ENCODE results near the gene INSC.

The INSC gene

DNA sequence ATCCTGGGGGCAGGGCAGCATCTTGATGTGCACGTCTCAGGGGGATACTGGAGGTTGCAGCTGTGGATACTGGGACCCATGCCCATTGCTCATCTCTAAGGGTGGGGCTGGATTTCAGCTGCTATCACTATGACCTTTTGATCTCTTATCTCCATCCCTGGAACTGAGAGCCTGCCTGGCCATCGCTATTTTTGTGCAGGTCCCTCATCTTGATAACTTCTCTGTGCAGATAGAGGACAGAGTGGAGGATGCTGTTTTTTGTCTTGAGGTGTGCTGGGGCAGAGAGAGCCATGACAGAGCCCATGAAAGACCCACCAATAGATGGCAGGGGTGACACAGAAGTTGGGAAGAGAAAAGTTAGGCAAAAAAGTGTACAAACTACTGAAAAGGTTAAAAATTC is 5.1 kb upstream of the INSC start:
- DNase-seq (ENCODE audit: low read depth in 2 of 2) = no peak

DNA sequence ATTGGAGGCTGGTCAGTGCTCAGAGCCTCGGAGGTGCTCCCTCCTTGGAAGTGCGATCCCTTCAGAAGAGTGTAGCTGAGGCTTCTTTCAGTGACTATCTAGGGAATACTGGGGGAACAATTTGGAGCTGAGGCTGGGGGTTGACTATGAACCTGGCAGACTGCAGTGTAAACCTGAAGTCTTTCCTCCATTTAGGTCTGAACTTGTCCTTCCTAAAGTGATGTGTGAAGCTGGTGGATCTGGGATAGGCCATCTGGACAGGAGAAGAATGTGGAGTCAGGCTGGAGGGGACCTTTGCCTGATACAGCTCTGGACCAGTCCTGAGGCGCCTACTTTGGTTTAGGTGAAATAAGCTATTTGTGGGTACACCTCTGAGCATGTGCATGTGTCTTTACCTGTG is 3.5 kb upstream of the INSC start:
- DNase-seq (ENCODE audit: low read depth in 2 of 2) = no peak

DNA sequence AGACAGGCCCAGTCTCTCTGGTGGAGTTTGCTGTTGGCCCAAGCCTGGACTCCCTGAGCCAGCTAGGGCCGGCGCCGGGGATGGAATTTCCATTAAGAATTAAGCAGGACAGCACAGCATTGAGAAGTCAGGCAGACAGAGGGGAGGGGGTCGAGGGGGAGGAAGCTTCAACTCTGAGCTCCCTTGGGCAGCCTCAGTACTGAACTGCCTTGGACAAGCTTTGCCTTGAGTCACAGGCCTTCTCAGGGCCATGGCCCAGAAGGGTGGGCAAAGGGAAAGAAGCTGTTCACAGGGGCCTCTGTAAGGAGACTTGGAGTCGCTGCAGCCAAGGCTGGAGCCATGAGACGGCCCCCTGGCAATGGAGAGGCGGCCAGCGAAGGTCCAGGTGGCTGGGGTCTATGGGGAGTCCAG is 2.6 kb upstream of the INSC start:
- no peak for DNase-seq (ENCODE audit: low read depth in 2 of 2)

DNA sequence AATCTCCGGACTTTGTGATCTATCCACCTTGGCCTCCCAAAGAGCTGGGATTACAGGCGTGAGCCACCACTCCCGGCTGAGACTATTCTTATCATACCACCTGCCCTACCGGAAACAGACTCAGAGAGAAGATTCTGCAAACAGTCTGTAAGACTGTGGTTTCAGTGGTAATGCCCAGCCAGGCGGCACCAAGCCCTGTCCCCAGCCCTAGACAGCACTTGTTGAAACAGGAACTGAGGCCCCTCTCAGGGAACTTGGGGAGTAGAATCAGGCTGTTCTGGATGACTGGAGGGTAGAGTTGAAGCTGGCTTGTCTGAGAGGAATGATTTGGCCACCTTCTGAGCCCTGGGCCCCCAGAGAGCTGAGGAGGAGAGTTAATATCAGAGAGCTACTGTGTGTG is 1.3 kb upstream of the INSC start:
- no peak for DNase-seq (ENCODE audit: low read depth in 2 of 2)

DNA sequence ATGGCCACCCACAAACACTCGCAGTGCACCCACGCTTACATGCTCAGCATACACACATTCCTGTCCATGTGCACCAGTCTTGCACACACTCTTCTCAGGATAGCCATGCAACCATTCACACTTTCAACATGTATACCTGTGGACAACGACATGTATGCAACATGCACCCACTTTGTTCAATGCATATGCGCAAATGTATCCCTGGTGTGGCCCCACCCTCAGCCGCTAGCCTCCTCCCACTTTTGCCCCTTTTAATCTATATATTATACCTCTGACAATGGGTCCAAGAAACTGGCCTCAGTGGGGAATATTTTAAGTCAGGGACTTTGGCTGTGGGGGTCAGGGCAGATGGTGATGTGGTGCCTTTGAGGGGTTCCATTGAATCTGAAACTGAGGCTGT is 963 bp downstream of the INSC start:
- no peak for DNase-seq (ENCODE audit: low read depth in 2 of 2)

DNA sequence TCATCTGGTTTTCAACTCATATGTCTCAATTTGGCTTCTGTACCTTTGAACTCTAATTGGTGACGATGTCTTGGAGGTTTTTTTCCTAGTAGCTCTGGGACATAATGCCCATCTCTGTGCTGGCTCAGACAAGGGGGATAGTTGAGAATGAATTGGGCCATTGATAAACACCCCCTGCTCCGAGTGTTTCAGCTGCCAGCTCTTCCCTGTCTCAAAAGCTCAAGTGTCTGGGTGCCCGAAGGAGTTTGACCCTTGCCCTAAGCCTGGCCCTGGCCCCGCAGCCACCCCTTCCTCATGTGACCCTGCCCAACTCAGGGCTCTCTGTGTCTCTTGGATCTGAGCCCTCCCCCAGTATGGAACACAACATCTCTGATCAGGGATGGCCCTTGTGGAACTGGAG is 3.0 kb downstream of the INSC start:
- no peak for DNase-seq (ENCODE audit: low read depth in 2 of 2)

DNA sequence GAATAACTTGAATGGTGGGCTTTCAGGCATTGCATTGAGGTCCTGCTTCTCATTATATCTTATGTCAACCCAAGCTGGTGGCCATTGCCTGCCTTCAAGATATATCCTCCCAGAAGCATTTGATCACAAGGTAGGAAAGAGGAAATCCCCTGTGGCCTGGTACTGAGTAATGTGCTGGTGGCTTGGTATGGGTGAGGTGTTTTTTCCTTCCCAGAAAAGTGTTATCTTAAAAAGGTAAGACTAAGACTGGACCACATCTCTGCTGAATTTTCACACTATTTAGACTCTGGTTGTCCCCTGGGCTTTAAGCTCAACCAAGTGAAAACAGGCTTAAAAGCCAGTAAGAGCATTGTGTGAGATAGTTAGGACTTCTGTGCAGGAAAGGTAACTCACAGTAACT is 3.7 kb downstream of the INSC start:
- no peak for DNase-seq (ENCODE audit: low read depth in 2 of 2)

DNA sequence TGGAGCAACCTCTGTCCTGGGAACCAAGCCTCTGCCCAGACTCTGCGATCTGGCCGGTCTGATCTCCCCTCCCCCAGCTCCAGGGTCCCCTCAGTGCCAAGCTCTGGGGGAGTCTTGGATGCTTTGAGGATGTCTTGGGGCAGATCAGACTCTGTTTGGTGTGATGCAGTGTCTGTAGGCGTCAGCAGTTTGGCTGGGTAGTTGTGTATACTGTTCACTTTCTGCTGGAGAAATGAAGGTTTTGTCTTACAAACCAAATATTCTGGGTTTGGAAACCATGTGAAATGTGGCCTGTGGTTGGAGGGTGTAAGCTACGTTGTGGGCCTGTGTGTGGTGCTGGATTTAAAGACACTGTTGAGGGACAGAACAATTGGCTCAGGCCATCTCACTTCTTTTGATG is 4.6 kb downstream of the INSC start:
- no peak for DNase-seq (ENCODE audit: low read depth in 2 of 2)

DNA sequence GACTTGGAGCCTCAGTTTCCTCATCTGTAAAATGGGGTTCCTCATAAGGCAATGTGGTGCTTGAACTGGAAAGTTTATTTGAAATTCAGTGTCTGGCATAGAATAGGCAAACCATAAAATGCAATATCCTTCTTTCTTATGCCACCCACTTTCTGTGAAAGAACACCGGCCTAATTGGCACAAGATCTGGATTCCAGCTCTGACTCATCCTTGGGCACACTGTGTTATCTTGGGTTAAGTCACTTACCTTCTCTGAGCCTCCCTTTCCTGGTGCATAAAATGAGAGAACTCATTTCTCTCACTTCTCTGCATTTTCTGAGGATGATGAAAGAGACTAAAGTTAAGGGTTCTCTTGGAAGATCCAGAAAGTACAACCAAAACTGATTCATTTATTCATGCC is 5.1 kb downstream of the INSC start:
- no peak for DNase-seq (ENCODE audit: low read depth in 2 of 2)

DNA sequence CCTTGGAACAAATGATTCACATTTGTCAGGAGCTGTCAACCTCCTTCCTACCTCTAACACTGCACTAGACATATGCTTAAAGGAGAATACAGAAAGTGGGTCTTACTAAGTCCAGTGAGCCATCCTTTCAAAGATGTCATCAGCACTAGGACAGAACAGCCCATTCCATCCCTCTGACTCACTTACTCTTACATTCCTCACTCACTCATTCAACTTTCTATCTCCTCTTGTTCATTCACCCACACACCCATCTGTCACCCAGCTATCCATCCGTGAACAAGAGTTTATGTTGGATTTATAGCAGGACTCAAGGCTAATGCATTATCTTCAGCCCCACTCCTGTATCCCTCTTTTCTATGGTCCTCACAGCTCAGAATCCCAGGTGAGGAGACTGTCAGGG is 9.1 kb downstream of the INSC start:
- DNase-seq (ENCODE audit: low read depth in 2 of 2) = peak; percentile 30 to 40

DNA sequence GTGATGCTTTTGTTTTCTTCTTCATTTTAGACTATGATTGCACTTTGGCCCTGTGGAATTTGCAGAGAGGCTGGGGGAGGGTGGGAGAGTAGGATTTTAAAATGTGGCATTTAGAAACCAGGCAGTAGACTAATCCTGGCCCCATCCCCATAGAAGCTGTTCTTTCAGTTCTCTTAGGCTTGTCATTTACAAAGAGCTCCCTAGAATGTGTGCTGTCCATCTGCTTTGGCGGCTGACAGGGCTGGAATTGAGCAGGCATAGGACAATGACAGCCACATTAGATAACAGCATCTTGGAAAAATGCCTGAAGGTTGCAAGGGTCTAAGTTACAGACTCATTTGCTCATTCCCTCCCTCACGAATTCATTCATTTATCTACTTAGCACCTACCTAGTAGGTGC is 9.8 kb downstream of the INSC start:
- no peak for DNase-seq (ENCODE audit: low read depth in 2 of 2)

DNA sequence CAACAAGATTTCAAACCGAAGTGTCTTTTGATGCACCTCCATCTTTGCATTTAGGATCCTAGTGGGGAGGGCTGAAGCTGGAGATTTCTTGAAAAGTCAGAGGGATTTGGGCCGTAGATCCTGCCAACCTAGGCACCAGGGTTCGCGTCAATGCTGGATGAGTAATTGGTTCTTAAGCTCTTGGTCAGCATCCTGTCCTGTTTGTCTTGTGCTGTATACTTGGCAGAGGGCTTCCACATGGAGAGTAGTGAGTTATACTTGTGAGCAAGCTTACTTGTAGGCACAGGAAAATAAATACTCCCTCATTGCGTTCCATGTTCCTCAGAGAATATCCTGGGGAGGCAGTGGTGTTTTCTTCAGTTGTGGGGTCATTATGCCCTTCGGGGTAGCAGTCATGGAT is 12.6 kb downstream of the INSC start:
- DNase-seq (ENCODE audit: low read depth in 2 of 2) = no peak

DNA sequence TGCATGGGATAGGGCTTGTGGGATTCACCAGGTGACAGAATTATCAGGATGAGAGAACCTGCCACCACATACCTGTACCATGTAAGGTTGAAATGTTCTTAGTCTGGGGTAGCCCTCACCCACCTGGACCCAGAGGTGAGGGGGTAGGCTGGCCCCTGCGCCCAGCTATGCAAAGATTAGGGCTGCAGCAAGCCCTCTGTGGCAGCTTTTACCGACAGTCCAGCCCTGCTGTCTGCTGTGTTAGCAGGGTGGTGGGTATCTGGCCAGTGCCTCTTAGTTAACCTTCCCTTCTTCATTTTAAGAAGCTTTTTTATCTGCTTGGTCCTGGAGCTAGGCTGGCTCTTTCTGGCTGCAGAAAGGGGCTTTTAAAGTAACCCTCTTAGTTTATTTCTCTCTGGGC is 13.9 kb downstream of the INSC start:
- DNase-seq (ENCODE audit: low read depth in 2 of 2) = no peak

DNA sequence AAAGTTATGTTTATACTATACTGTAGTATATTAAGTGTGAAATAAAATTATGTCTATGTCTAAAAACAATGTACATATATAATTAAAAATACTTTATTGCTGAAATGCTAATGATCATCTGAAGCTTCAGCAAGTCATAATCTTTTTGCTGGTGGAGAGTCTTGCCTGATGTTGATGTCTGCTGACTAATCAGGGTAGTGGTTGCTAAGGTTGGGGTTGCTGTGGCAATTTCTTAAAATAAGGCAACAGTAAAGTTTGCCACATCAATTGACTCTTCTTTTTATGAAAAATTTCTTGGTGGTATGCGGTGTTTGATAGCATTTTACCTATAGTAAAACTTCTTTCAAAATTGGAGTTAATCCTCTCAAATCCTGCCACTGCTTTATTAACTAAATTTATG is 21.4 kb downstream of the INSC start:
- no peak for DNase-seq (ENCODE audit: low read depth in 2 of 2)

DNA sequence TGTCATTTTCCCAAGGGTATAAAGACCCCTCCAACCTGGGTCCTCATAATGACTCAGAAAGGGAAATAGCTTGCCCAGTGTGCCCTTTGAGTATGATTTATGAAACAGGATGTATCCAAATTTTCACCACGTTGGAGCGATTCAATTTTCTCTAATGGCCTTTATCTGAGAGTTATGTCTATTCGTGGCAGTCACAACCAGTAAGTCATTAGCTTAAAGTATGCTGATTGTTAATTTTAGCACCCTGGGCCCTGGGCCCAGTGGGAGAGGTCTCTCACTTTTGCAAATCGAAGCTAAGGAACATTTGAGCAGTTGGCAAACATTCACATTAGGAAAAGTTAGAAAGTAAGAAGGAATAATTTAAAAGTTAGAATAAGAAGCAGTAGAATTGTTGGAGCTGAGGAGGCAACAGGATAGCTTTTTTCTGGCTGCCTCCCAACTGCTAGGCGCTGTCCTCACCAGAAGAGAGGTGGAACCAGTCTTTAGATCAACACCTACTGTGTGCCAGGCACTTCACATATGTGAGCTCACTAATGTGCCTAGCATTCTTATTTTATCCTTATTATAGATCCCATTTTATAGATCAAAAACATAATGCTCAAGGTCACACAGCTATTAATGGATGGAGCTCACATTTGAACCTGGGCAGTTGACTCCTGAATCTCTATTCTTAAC is 24.5 kb downstream of the INSC start:
- no peak for DNase-seq (ENCODE audit: low read depth in 2 of 2)

DNA sequence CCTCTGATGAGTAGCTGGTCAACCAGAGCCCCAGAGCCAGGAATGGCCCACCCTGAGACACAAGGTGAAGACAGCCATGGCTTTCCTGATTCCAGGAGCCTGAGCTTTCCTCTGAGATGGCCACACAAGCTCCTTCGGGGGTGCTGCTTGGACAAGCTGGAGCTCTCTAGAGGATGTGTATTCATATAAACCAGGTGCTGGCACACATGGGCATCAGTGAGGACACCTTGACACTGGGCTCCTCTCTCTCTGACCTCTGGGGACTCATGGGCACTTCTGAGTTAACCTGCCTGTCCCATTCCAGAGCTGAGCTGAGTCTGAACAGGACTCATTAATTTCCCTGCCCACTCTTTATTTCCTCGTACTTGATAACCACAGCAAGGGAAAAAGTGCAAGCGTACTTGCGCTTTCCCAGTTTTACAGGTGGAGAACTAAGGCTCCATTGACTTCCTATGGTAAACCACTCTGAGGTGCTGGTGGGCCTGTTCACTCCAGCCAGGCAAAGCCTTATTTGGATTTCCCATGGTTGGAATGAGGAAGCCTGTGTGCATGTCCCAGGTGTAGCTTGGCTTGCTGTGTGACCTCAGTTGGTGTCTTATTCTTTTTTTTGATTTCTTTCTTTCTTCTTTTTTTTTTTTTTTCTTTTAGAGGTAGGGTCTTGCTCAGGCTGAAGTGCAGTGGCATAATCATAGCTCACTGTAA is 25.4 kb downstream of the INSC start:
- no peak for DNase-seq (ENCODE audit: low read depth in 2 of 2)

DNA sequence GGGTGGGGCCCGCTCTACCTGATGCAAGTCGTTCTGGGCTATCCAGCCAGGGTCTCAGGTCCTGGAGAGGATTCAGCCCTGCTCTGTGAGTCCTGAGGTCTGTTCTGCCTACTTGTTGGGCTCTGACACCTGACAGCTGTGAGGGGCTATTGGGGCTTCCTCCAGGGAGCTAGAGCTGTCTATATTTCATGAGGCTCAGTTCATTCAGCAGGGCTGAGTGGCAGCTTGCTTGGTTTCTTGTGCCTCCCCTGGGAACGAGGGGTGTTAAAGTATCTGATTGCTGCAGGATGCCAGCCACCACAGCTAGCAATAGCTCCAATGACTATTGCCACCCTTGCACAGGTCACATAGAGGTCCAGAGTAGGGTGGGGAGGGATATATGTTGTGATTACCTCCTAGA is 26.7 kb downstream of the INSC start:
- no peak for DNase-seq (ENCODE audit: low read depth in 2 of 2)

DNA sequence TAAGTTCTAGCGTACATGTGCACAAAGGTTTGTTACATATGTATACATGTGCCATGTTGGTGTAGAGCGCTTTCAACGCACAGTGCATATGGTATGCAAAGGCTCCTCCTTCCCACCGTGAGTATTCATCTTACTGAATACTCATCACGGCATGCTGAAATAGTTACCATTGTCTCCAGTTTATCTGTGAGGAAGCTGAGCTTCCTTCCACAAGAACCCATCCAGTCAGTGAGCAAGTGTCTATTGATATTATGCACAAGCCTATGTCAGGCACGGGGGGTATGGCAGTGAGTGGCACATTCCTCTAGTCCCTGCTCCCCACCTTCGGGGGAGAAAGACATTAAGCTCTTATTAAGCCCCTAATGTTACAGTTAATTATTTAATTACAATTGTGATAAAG is 28.1 kb downstream of the INSC start:
- DNase-seq (ENCODE audit: low read depth in 2 of 2) = no peak

DNA sequence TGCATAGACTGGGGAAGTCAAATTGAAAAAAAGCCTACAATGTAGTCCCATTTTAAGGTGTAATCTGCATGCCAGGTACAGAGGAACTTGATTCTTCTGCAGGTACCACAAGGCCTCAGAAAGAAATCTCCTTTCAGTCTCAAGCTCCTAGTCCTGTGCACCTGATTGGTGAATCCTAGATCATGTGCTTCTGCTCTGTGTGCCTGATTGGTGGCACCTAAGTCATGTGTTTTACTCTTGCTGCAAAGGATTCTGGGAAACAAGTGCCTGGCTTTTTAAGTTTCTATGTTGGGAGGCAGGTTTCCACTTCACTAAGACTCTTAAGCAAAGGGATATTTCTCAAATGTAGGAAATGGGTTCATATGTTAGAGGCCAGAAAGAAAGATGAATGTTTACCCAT is 29.1 kb downstream of the INSC start:
- DNase-seq (ENCODE audit: low read depth in 2 of 2) = no peak

DNA sequence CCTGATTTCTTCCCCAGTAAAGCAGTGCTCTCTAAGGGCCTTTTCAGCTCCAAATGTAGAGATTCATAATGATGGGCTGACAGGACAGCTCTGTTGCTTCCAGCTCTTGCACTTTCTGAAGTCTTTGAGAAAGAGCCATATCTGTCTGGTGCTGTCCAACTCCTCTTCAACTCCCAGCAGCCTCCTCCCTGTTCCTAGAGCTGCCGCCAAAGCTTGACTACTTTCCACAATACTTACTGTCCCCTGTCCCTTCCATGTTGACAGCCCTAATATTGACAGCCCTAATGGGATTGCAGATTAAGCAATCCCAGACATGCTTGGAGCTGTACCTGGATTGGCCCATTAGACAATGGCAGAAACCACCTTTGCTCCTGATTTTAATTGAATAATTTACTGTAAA is 29.6 kb downstream of the INSC start:
- no peak for DNase-seq (ENCODE audit: low read depth in 2 of 2)

DNA sequence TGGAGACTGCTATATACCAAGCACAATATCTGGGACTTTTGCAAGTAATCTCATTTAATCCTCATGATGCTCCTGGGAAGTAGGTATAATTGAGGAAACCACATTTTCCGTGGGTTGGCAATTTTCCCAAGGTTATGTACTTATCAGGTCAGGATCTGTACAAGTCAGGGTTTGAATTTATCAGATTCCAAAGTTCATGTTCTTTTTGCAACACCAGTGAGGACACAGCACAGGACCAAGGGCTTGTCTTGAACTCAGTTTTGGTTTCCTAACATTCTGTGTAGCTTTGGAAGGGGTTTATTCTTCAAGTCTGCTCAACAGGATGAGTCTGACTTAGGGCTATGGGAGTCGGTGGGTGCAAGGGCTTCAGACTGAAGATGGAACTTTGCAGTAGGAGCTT is 30.4 kb downstream of the INSC start:
- no peak for DNase-seq (ENCODE audit: low read depth in 2 of 2)

DNA sequence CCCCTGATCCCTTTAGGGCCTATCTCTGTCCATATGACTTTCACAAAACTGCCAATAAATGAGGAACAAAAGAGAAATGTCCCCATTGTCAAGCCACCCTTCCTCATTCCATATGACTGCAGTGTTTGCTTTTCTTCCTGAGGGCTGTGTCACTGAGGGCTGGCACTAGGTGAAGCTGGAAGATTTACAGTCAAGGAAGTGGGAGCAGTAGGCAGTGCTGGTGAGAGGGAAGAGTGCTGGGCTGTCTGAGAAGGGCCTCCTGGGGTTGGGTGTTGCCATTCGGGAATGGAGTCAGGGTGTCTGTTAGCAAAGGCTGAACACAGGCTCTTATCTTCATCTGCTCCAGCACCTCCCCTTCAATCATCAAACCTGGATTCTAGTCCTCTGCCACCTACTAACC is 30.9 kb downstream of the INSC start:
- DNase-seq (ENCODE audit: low read depth in 2 of 2) = no peak

DNA sequence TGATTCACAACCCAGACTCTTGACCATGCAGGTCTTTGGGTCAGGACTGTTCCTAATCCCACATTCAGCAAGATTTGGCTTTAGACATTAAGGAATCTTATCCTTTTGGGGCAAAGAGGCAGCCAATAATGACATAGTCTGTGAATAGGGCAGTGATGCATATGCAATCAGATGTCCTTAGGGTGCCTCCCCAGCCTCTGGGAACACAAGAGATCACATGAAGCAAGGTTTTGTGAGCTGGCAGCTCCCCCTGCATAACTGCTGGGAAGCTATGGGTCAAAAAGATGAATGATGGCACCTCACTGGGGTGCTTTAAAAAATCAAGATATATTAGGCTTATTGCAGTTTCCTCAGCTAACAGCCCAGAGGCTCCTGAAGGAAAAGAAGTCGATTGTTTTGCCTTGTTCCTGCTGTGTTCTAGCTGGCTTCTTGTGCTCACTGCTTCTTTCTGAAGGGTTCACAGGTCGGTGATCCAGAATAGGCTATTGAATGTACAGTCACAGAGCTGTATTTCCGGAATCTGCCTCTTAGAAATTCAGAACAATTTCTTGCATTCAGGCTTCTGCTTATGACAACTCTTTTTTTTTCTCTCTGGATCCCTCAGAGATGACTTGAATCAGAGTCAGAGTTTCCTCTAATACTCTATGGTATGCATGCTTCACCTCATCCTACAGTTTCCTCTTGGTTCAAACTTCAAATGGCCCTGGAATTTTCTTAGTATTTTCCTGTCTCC is 31.7 kb downstream of the INSC start:
- DNase-seq (ENCODE audit: low read depth in 2 of 2) = no peak
